ENCODE results near the gene SCD5. TPM values are rescaled to one million over a fixed set of nuclear protein-coding genes. Genes with fewer than 3 reads are reported as not detected.
A peak's percentile ranks its signal among the peaks of the same experiment; 100 is the strongest.

The SCD5 gene
- total RNA-seq, 1 donor from 2014 or later, result 1.0 TPM

DNA sequence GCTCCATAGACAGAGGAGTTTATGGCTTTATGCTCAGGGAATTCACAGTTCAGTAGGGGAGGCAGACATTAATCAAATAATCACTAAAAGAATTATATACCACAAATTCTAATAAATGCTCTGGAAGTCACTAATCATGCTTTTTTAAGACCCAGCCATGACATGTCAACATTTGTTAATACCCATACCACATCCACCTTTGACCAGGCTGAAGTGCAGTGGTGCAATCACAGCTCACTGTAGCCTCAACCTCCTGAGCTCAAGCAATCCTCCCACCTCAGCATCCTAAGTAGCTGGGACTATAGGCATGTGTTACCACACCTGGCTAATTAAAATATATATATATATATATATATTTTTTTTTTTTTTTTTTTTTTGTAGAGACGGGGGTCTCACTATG lies 12.8 kb upstream of the SCD5 start:
- H3K4me3 Mint-ChIP-seq (ENCODE audit: low read depth), result no peak overlapping the region
- DNase-seq (ENCODE audit: low spot score), result no peak
- no peak overlapping the region for H3K27ac Mint-ChIP-seq
- peaks cover 5% of the 10 kb centered on the region for H3K27me3 Mint-ChIP-seq (ENCODE audit: low read depth)
- intact Hi-C loops (cut with micrococcal nuclease), result no loop called here
- peaks cover 5% of the 10 kb centered on the region for H3K4me1 Mint-ChIP-seq (ENCODE audit: low read depth)
- H3K9me3 Mint-ChIP-seq, result no peaks in the 10 kb centered on the region
- no peaks in the 10 kb centered on the region for H3K36me3 Mint-ChIP-seq (ENCODE audit: low read depth)

DNA sequence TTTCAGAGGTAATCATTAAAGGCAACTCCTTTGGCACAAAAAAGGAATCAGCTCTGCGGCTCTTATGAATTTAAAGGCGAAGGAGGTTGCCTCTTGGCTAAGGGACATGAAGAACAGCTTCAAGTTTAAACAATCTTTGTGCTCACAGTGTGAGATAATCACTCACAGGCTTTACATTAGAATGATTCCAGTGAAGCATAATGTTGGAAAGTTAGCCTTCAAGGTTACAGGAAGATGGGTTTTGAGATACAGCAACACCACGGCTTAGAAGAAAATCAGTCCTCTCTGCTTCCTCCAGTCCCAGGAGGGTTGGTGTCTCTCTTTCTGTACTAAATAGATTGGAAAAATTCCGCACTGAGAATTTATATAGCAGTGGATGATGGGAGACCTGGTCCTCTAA lies 11.6 kb upstream of the SCD5 start:
- Mint-ChIP-seq H3K9me3 (no peaks in the 10 kb centered on the region), H3K27ac (no peak overlapping the region), H3K4me3 (ENCODE audit: low read depth) (no peak overlapping the region), H3K27me3 (ENCODE audit: low read depth) (peaks cover 5% of the 10 kb centered on the region), H3K4me1 (ENCODE audit: low read depth) (peaks cover 5% of the 10 kb centered on the region), H3K36me3 (ENCODE audit: low read depth) (no peaks in the 10 kb centered on the region)
- intact Hi-C loops (cut with micrococcal nuclease), result no loop called here
- DNase-seq (ENCODE audit: low spot score), result no peak

DNA sequence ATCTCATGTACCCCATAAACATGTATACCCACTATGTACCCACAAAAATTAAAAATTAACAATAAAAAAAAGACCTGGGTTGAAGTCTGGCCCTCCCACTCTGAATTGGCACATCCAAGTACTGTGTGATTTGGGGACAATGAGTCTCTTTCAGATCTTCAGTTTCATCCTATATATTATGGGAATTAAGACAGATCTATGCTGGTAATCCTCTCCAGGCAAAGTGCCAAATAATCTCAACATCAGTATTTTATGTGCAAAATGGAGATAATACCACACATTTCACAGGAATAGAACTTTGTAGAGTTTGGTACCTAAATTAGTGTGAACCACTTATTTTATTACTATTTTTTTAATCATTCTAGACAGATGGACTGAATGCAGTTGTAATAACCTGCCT lies 11.0 kb upstream of the SCD5 start:
- Mint-ChIP-seq H3K27me3 (ENCODE audit: low read depth) (peaks cover 5% of the 10 kb centered on the region), H3K27ac (no peak overlapping the region), H3K36me3 (ENCODE audit: low read depth) (no peaks in the 10 kb centered on the region), H3K4me1 (ENCODE audit: low read depth) (peaks cover 5% of the 10 kb centered on the region), H3K4me3 (ENCODE audit: low read depth) (no peak overlapping the region), H3K9me3 (no peaks in the 10 kb centered on the region)
- intact Hi-C loops (cut with micrococcal nuclease), result no loop called here
- DNase-seq (ENCODE audit: low spot score), result no peak

DNA sequence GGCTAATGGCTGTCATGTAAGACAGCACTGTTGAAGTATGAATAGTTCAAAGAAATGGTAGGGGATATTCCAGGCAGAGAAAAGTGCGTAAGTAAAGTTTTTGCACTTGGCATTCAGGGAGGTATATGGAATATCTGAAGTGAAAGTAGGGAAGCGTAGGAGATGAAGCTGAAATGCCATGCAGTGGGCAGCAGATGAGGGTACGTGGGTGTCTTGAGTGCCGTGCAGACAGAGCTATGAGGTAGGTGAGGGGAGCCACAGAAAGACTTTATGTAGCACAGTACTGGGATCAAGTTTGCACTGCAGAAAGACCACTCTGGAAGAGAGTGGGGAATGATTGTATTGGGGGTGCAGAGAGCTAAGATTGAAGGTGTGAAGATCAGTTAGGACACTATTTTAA lies 5.2 kb upstream of the SCD5 start:
- Mint-ChIP-seq H3K4me1 (ENCODE audit: low read depth) (peaks cover 6% of the 10 kb centered on the region), H3K4me3 (ENCODE audit: low read depth) (no peak overlapping the region), H3K36me3 (ENCODE audit: low read depth) (no peaks in the 10 kb centered on the region), H3K27me3 (ENCODE audit: low read depth) (peaks cover 40% of the 10 kb centered on the region), H3K27ac (no peak overlapping the region), H3K9me3 (no peaks in the 10 kb centered on the region)
- DNase-seq (ENCODE audit: low spot score), result no peak
- intact Hi-C loops (cut with micrococcal nuclease), result no loop called here

DNA sequence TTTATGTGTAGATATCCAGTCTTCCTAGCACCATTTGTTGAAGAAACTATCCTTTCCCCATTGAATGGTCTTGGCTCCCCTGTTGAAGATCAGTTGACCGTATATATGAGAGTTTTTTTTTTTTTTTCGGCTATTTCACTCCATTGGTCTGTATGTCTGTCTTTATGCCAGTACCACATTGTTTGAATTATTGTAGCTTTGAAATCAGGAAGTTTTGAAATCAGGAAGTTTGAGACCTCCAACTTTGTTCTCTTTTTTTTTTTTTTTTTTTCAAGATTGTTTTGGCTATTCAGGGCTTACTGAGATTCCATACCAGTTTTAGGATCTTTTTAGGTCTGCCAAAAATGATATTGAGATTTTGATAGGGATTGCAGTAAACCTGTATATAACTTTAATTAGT lies 4.3 kb upstream of the SCD5 start:
- Mint-ChIP-seq H3K4me1 (ENCODE audit: low read depth) (peaks cover 6% of the 10 kb centered on the region), H3K27me3 (ENCODE audit: low read depth) (peaks cover 39% of the 10 kb centered on the region), H3K27ac (no peak overlapping the region), H3K9me3 (no peaks in the 10 kb centered on the region), H3K4me3 (ENCODE audit: low read depth) (no peak overlapping the region), H3K36me3 (ENCODE audit: low read depth) (no peaks in the 10 kb centered on the region)
- intact Hi-C loops (cut with micrococcal nuclease), result no loop called here
- no peak for DNase-seq (ENCODE audit: low spot score)

DNA sequence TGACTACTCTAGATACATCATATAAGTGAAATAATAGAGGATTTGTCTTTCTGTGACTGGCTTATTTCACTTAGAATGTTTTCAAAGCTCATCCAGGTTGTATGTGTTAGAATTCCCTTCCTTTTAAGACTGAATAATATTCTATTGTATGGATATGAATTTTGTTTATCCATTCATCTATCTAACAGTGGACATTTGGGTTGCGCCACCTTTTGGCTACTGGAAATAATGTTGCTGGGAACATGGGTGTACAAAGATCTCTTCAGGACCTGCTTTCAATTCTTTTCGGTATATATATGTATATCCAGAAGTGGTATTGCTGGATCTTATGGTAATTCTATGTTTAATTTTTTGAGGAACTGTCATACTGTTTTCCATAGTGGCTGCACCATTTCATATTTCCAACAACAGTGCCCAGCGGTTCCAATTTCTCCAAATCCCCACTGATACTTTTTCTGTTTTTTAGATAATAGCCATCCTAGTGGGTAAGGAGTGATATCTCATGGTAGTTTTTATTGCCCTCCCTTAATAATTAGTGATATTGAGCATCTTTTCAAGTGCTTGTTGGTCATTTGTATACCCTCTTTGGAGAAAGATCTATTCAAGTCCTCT lies 3.4 kb upstream of the SCD5 start:
- no peak overlapping the region for H3K27ac Mint-ChIP-seq

DNA sequence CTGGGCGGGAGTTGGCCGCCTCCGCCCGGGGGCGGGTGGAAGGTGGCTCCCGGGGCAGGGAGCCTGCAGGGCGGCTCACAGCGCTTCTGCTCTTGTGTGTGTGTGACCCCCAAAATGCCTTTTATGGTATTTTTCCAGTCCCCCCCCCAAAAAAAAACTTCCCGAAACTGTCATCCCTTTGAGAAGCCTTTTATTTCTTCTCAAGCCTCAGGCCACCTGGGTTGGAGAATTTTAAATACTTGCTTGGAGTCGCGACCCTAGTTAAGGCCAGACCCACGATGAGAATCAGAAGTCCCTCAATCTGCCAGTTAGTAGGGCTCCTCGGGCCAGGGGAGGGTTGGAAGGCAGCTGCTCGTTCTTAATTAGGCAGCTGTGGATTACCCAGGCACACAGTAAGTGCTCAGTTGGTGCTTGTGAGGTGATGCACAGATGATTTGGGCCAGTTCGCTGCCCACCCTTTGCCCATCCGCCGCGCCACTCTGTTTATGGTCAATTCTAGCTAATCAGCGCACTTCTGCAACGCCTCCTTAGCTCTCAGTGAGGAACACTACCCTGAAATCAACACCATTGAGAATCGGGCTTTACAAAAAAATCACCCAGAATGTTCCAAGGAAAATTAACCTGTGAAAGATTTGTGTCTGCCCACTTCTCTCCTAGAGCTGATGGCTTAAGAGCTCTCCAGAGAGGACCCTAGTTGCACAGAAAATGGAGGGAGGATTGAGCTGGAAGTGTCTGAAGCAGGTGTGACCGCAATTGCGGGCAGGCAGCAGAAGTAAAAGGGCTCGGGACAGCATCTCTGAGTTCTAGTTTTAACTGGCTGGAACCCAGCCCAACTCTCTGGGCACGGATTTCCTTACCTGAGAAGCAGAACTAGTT lies 648 bp upstream of the SCD5 start:
- DNase-seq (ENCODE audit: low spot score), result no peak
- intact Hi-C loops (cut with micrococcal nuclease), result no loop called here
- H3K27ac Mint-ChIP-seq, result no peak overlapping the region
- H3K36me3 Mint-ChIP-seq (ENCODE audit: low read depth), result no peaks in the 10 kb centered on the region
- H3K4me3 Mint-ChIP-seq (ENCODE audit: low read depth), result peak overlapping the region; percentile 73
- peaks cover 62% of the 10 kb centered on the region for H3K27me3 Mint-ChIP-seq (ENCODE audit: low read depth)
- no peaks in the 10 kb centered on the region for H3K9me3 Mint-ChIP-seq
- peaks cover 6% of the 10 kb centered on the region for H3K4me1 Mint-ChIP-seq (ENCODE audit: low read depth)

More for the DNA sequence above, 3.4 kb upstream of the SCD5 start:
- peaks cover 6% of the 10 kb centered on the region for H3K4me1 Mint-ChIP-seq (ENCODE audit: low read depth)
- intact Hi-C loops (cut with micrococcal nuclease), result no loop called here
- peaks cover 45% of the 10 kb centered on the region for H3K27me3 Mint-ChIP-seq (ENCODE audit: low read depth)
- H3K36me3 Mint-ChIP-seq (ENCODE audit: low read depth), result no peaks in the 10 kb centered on the region
- no peak overlapping the region for H3K4me3 Mint-ChIP-seq (ENCODE audit: low read depth)
- H3K9me3 Mint-ChIP-seq, result no peaks in the 10 kb centered on the region
- DNase-seq (ENCODE audit: low spot score), result no peak

DNA sequence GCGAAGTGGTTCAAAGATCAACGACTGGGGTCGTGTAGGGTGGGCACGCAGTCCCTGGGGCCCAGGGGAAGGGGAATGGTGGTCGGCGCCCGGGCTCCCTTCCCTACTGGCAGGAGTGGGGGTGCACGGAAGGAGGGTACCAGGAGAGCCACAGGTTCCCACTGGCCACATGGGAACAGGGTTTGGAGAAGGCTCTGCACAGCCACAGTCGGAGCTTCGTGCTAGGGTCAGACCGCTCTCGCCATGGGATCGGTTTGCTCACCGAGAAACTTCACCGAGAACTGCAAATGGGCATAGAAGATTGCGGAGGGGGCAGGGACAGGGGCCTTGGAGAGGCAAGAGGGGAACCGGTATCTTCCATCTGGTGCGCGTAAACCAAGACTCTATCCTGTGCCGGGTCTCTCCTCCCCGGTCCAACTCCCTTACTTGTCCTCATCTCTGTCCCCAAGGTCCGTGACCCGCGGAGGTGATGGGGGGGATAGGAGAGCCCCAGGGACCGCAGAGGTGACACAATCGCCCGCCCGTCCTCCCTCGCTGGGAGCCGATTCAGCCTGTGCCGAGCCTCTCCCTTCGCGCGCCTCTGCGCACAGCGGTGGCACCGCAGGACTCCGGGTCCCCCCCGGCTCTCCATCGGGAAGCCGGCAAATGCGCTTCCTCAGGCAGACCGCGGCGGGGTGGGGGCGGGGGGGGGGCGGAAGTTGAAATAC lies 1.0 kb downstream of the SCD5 start:
- Mint-ChIP-seq H3K9me3 (no peaks in the 10 kb centered on the region), H3K4me3 (ENCODE audit: low read depth) (peak overlapping the region; percentile 75), H3K27ac (no peak overlapping the region), H3K4me1 (ENCODE audit: low read depth) (peaks cover 6% of the 10 kb centered on the region), H3K27me3 (ENCODE audit: low read depth) (peaks cover 67% of the 10 kb centered on the region), H3K36me3 (ENCODE audit: low read depth) (no peaks in the 10 kb centered on the region)
- no peak for DNase-seq (ENCODE audit: low spot score)
- intact Hi-C loops (cut with micrococcal nuclease), result no loop called here

DNA sequence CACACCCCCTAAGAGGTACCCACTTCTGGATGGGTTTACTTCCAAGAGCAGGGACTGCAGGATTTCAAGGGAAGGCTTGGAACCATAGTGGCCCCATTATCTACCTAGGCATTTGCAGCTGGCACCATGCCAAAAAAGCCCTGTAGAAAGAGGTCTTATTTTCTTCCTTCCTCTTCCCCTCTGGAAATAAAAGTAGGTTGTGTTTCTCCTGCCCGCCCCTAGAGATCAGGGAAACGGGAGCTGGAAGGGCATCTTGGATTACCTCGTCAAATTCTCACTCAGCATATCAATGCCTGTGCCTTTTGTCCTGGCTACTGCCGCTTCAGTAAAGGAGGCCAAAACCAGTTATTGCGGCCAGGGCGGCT lies 1.6 kb downstream of the SCD5 start:
- intact Hi-C loops (cut with micrococcal nuclease), result no loop called here
- Mint-ChIP-seq H3K27me3 (ENCODE audit: low read depth) (peaks cover 62% of the 10 kb centered on the region), H3K4me1 (ENCODE audit: low read depth) (peaks cover 6% of the 10 kb centered on the region), H3K9me3 (no peaks in the 10 kb centered on the region), H3K4me3 (ENCODE audit: low read depth) (peak overlapping the region; percentile 75), H3K27ac (no peak overlapping the region), H3K36me3 (ENCODE audit: low read depth) (no peaks in the 10 kb centered on the region)
- DNase-seq (ENCODE audit: low spot score), result no peak

DNA sequence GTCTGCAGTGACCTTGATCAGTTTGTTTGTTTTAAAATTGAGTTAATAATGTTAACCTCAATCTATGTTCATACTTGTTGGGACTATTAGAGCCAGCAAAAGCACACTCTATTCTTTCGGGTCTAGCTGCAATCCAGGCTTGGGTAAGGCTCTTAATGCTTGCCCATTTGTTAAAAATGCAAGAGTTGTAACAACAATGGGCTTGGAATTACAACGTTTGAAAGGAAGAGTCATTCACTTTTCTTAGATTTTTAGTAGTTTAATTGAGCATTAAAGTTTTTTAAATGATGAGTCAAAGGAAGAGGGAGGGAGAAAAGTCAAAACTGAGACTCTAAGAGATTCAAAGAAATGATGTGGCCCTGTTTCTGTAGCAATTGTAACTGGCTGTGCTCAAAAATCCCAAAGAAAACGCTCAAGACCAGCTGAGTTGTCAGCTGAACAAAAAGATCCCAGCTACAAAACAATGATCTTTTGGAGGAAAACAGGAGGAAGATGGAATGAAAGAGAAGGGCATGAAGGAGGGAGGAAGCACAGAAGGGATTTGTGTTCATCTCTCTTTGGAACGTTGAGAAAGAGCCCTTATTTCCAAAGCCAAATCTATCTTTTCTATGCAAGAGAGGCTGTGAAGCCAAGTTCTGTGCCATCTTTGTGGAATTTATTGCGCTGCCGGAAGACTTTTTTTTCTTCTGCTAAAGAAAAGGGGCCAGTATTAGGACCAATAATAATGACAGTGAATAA lies 5.5 kb downstream of the SCD5 start:
- DNase-seq (ENCODE audit: low spot score), result no peak
- no peaks in the 10 kb centered on the region for H3K36me3 Mint-ChIP-seq (ENCODE audit: low read depth)
- H3K27ac Mint-ChIP-seq, result no peak overlapping the region
- peaks cover 42% of the 10 kb centered on the region for H3K27me3 Mint-ChIP-seq (ENCODE audit: low read depth)
- H3K4me1 Mint-ChIP-seq (ENCODE audit: low read depth), result no peaks in the 10 kb centered on the region
- H3K4me3 Mint-ChIP-seq (ENCODE audit: low read depth), result no peak overlapping the region
- intact Hi-C loops (cut with micrococcal nuclease), result no loop called here
- H3K9me3 Mint-ChIP-seq, result no peaks in the 10 kb centered on the region

DNA sequence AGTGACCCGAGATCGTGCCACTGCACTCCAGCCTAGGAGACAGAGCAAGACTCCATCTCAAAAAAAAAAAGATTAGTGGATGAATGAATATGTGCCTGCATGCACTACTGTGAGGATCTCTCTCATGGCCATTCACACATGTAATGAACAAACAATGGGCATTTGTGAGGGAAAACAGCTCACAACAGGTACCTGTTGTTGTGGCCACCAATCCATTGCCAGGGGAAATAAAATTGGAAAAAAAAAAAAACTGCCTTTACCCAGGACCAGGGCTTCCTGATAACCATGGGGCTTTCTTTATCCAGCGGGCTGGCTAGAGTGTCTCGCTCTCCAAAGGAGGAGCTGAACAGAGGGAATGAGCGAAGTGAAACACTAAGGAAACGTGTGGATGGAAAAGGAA lies 7.4 kb downstream of the SCD5 start:
- Mint-ChIP-seq H3K36me3 (ENCODE audit: low read depth) (no peaks in the 10 kb centered on the region), H3K4me3 (ENCODE audit: low read depth) (no peak overlapping the region), H3K4me1 (ENCODE audit: low read depth) (no peaks in the 10 kb centered on the region), H3K9me3 (no peaks in the 10 kb centered on the region), H3K27me3 (ENCODE audit: low read depth) (peaks cover 28% of the 10 kb centered on the region), H3K27ac (no peak overlapping the region)
- intact Hi-C loops (cut with micrococcal nuclease), result no loop called here
- no peak for DNase-seq (ENCODE audit: low spot score)

DNA sequence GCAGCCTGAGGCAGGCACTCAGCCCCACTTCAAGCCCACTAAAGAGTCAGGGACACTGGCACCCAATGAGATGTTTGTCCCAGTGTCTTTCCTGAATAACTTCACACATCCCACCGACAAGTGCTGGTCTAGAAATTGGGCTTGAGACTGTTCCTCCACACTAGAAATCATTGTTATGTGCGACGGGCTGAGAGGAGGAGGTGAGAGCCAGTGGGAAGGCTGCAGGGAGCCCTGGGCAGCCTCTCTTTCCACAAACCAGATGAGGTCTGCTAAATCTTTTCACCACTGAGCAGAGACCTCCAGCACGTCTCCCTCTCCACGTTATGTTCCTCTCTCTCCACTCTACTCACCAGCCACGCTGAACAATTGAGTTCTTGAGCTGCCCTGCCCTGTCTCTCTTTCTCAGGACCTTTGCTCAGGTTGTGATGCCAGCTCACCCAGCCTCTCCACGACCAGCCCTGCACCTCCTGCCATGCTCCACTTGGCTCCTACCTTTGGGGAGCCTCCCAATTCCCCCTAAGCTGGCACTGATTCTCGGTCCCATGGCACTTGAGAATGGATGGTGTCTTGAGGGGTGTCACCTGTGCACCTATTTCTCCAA lies 8.4 kb downstream of the SCD5 start:
- Mint-ChIP-seq H3K36me3 (ENCODE audit: low read depth) (no peaks in the 10 kb centered on the region), H3K27me3 (ENCODE audit: low read depth) (peaks cover 27% of the 10 kb centered on the region), H3K27ac (no peak overlapping the region), H3K9me3 (no peaks in the 10 kb centered on the region), H3K4me1 (ENCODE audit: low read depth) (no peaks in the 10 kb centered on the region), H3K4me3 (ENCODE audit: low read depth) (no peak overlapping the region)
- intact Hi-C loops (cut with micrococcal nuclease), result no loop called here
- no peak for DNase-seq (ENCODE audit: low spot score)
